GM10266 (cell line): ENCODE measurements around the gene ACOX3.

Source experiments
- DNase-seq: peaks from one replicate; pipeline ENCODE4 v3.0.0; 2012; ENCODE audit errors: extremely low spot score
- TF ChIP-seq, protein P1 (sequence below): IDR thresholded peaks from 2 replicates; pipeline ENCODE4 v1.5.1; 2012; ENCODE audit warnings: mild to moderate bottlenecking, low read depth; ENCODE audit not compliant: control insufficient read depth, insufficient read depth; ENCODE audit errors: missing control alignments

Gene ACOX3

DNA sequence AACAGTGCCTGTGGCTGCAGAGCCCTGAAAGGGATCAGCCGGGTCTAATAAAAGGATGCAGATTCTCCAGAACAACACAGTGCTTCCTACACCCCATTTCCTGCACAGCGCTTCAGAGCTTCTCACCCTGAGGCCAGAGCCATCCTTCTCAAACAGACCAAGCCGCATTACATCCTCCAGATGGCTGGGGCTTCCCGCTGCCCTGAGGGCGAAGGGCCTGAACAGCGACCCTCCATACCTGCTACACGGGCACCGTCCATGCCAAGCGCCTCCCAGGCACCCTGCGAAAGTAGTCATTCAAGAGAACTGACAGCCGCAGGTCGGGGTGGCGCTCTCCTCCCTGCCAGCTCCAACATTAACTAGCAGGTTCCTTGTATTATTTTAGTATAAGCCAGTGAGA is 36.5 kb downstream of the ACOX3 start:
- TF ChIP-seq, protein P1, sequence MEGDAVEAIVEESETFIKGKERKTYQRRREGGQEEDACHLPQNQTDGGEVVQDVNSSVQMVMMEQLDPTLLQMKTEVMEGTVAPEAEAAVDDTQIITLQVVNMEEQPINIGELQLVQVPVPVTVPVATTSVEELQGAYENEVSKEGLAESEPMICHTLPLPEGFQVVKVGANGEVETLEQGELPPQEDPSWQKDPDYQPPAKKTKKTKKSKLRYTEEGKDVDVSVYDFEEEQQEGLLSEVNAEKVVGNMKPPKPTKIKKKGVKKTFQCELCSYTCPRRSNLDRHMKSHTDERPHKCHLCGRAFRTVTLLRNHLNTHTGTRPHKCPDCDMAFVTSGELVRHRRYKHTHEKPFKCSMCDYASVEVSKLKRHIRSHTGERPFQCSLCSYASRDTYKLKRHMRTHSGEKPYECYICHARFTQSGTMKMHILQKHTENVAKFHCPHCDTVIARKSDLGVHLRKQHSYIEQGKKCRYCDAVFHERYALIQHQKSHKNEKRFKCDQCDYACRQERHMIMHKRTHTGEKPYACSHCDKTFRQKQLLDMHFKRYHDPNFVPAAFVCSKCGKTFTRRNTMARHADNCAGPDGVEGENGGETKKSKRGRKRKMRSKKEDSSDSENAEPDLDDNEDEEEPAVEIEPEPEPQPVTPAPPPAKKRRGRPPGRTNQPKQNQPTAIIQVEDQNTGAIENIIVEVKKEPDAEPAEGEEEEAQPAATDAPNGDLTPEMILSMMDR: no peak

DNA sequence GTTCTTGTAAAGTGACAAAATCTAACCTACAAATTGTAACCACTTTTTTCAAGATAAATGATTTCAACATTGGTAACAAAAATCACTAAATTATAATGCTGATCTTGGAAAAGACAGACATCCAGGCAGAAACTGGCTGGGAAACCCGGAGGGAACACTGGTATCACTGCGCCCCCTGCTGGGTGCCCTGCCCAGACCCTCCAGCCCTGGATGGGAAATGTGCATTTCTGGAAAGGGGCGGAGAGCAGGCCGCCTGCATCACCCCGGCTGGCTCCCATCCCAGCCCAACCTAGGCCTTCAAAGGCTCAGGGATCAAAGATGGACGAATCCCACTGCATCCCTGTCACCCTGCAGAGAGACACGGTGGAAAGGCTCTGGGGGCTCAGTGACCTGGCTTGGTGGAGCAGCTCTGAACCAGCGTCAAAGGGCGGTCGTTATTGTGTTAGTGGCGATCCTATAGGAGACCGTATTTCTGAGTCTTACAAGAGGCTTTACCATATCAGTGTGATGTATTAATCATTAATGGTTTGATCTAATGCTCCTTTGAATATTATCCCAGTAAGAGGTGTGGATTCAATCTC is 37.3 kb downstream of the ACOX3 start:
- TF ChIP-seq, protein P1: peak; percentile 84
- peak; percentile 74 for DNase-seq

More for the DNA sequence above, 36.5 kb downstream of the ACOX3 start:
- no peak for DNase-seq

DNA sequence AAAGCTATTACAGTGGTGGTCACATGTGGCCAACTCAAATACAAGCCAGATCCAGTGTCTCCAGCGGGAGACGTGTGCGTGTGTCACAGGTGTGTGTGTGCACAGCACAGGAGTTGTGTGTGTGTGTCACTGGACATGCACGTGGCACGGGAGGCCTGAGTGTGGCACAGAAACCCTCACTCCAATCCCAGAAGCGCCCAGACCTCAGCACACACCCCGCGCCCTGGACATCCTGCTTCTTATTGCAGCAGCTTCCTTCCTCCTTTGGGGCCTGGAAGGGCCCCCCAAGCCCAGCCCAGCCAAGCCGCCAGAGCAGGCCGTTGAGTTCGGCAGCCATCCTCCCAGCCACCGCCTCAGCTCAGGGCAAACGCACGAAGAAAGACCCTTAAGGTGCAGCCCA is 37.9 kb downstream of the ACOX3 start:
- TF ChIP-seq, protein P1: no peak
- no peak for DNase-seq

DNA sequence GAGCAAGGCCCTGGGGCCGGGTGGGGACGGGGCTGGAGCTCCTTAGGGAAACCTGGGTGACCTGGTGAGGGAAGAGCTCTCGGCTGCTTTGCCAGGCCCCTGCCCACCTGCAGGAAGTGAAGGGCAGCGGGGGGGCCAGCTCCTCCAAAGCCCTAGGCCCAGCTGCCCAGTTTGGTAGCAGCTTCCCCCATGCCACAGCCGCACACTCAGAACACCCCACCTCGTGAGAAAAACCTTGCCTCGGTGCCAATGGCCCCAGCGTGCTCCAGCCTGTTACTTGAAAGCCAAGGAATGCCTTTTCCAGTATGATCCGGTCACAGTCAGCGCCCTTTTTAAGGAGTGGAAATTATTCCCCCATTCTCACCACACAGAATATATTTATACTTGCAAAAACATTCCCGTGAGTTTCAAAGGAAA is 38.3 kb downstream of the ACOX3 start:
- DNase-seq: no peak
- TF ChIP-seq, protein P1: no peak

DNA sequence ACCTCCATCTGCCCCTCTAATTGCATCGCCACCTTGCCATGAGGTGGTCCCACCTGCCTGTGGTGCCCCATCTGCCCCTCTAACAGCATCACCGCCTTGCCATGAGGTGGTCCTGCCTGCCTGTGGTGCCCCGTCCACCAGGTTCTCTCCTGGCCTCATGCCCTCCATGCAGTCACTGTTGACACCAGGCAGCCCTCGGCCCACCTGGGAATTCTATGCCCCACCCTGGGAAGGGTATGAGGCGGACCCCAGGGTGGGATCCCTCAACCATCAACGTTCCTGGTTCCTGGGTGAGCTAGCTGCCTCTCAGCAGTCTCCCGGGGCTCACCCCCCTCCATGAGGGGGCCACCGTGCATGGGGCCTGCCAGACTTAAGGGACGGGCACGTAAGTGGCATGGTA is 38.9 kb downstream of the ACOX3 start:
- TF ChIP-seq, protein P1: no peak

DNA sequence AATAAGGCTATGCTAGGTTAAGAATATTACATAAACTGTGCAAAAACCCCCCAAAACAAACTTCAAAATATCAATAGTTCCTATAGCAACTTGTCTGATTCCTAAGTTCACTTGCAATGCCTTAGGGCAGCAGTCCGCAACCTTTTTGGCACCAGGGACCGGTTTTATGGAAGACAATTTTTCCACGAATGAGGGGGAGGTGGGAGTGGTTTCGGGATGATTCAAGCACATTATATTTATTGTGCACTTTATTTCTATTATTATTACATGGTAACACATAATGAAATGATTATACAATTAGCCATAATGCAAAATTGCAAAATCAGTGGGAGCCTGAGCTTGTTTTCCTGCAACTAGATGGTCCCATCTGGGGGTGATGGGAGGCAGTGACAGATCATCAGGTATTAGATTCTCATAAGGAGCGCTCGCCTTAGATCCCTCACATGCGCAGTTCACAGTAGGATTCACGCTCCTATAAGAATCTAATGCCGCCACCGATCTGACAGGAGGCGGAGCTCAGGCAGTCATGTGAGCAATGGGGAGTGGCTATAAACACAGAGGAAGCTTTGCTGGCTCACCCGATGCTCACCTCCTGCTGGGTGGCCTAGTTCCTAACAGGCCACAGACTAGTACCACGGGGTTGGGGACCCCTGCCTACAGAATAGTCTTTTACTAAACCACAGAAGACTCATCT is 39.7 kb downstream of the ACOX3 start:
- TF ChIP-seq, protein P1: no peak
- DNase-seq: no peak

More for the DNA sequence above, 38.9 kb downstream of the ACOX3 start:
- no peak for DNase-seq

DNA sequence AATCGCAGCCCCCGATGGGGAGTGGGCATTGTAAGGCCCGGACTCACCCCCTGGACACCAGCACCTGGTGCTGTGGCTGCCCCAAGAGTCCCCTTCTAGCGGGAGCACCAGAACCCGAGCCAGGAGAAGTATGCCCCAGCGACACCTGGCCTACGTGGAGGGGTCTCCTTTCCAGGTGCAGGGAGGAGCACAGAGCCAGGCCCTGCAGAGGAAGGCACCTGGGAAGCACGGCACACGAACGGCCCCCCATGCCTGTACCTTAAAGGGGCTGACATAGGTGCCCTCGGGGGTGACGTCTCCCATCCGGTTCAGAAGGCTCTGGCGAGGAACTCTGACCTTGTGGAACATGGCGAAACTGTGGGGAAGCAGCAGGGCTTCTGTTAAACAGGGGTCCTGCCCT is 41.2 kb downstream of the ACOX3 start:
- no peak for DNase-seq

More for the DNA sequence above, 41.2 kb downstream of the ACOX3 start:
- TF ChIP-seq, protein P1: no peak
